ENCODE measurements around the gene GCSH. TPM values are rescaled to one million over a fixed set of nuclear protein-coding genes. Genes with fewer than 3 reads are reported as not detected.
A peak's percentile ranks its signal among the peaks of the same experiment; 100 is the strongest.

GCSH gene
- total RNA-seq, 2 donors from 2014 or later = 7.6 to 27.5 TPM

- H3K4me3 ChIP-seq = no peak overlapping the region
- 68% methylated on average over 1 of the region's 1 CpG for WGBS
- H3K27ac ChIP-seq = no peak overlapping the region
These were observed 16.0 kb downstream of the GCSH start for GRCh38 chr16:81080233-81080632.

DNA sequence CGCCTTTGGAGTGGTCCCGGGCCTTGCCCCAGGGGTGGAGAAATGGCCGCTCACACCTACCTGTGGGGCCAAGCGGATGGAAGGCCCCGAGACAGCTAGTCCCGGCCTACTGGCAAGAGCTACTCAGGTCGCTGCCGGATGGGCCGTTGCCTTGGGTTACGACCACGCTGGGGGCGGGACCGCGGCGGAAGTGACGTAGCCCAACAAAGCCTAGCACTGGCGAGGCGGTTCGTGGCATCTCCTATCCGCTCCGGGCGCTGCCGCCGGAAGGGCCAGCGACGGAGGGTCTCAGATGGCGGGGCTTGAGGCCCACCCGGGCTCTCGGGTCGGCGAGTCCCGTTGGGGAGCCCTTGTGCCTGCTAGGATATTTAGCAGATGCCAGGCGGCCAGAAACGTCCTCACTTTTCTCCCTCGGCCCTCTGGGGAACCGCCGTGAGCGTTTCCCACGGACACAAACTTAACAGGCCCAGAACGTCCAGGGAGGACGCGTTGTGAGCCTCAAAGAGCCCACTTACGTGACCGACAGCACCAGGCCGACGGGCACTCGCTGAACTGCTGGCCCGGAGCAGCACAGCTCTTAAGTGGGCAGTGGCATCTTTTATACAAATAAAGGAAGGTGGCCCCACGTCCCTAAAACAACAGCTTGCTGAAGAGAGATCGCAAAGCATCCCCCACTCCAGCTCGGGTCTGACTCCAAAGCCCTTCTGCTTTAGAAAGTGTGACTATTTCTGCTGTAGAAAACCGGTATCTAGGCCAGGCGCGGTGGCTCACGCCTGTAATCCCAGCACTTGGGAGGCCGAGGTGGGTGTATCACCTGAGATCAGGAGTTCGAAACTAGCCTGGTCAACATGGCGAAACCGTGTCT, 18.9 kb downstream of the GCSH start, which contains the start of gene C16orf46:
C16orf46 (minus strand) TSS at position 163 of the 865 bp plus-strand sequence. CDS start 13,283 bp downstream, outside the sequence.
- intact Hi-C loops (cut with DNase I) = loop anchor here (1.0 to 10.0 kb wide), 3 partner anchors 19 to 73 kb away; partner anchors contain the start of genes CENPN, CMC2 and GCSH
- DNase-seq (ENCODE audit: low spot score) = peak; percentile 96
- WGBS = 12% methylated on average over 57 of the region's 59 CpGs

More at GRCh38 chr16:81080233-81080632, 16.0 kb downstream of the GCSH start:
- intact Hi-C loops (cut with DNase I) = no loop called here
- no peaks in the 10 kb centered on the region for H3K9me3 ChIP-seq
- no peak for TF ChIP-seq CTCF (IDR thresholded peaks at IDR 0.05)
- no peak for TF ChIP-seq POLR2A (IDR thresholded peaks at IDR 0.05)
- TF ChIP-seq POLR2AphosphoS5 (IDR thresholded peaks at IDR 0.05) = no peak
- no peaks in the 10 kb centered on the region for H3K4me1 ChIP-seq (replicated peaks)
- DNase-seq (ENCODE audit: low spot score) = no peak
- H3K27me3 ChIP-seq (replicated peaks; ENCODE audit: insufficient read depth) = no peaks in the 10 kb centered on the region
- no peaks in the 10 kb centered on the region for H3K36me3 ChIP-seq

GRCh38 chr16:81076566-81077075, 19.6 kb downstream of the GCSH start:
- intact Hi-C loops (cut with DNase I) = loop anchor here (1.0 to 10.0 kb wide), 3 partner anchors 20 to 72 kb away; partner anchors contain the start of genes CENPN, CMC2 and GCSH
- peak; percentile 86 for DNase-seq (ENCODE audit: low spot score)
- Histone ChIP-seq H3K27ac (peak overlapping the region; percentile 93 to 94), H3K36me3 (no peaks in the 10 kb centered on the region), H3K4me3 (peak overlapping the region; percentile 60 to 67), H3K9me3 (no peaks in the 10 kb centered on the region), H3K27me3 (replicated peaks; ENCODE audit: insufficient read depth) (no peaks in the 10 kb centered on the region), H3K4me1 (replicated peaks) (no peaks in the 10 kb centered on the region)
- WGBS = under 1% methylated on average over 27 of the region's 27 CpGs
- TF ChIP-seq POLR2A (IDR thresholded peaks at IDR 0.05) (no peak), POLR2AphosphoS5 (IDR thresholded peaks at IDR 0.05) (no peak), CTCF (IDR thresholded peaks at IDR 0.05) (peak in 1 of 4 experiments; percentile 17)

More for the DNA sequence above, 18.9 kb downstream of the GCSH start, which contains the start of gene C16orf46:
- Histone ChIP-seq H3K27ac (peak within 1 kb of the TSS; percentile 93 to 94), H3K27me3 (replicated peaks; ENCODE audit: insufficient read depth) (no peaks in the 10 kb centered on the region), H3K4me1 (replicated peaks) (no peaks in the 10 kb centered on the region), H3K36me3 (no peaks in the 10 kb centered on the region), H3K4me3 (peak within 1 kb of the TSS; percentile 60 to 67), H3K9me3 (no peaks in the 10 kb centered on the region)
- TF ChIP-seq CTCF (IDR thresholded peaks at IDR 0.05) = peak in 2 of 4 experiments; percentile 7 to 32
- TF ChIP-seq POLR2A (IDR thresholded peaks at IDR 0.05) = peak; percentile 92
- peak; percentile 94 for TF ChIP-seq POLR2AphosphoS5 (IDR thresholded peaks at IDR 0.05)

- 38% methylated on average over 5 of the region's 5 CpGs for WGBS
- no peaks in the 10 kb centered on the region for H3K9me3 ChIP-seq
- no peaks in the 10 kb centered on the region for H3K27me3 ChIP-seq (replicated peaks; ENCODE audit: insufficient read depth)
- H3K36me3 ChIP-seq = no peaks in the 10 kb centered on the region
- no peak for DNase-seq (ENCODE audit: low spot score)
- intact Hi-C loops (cut with DNase I) = loop anchor here (10.0 kb wide), 1 partner anchor 69 kb away; the partner anchor contains the start of genes CENPN and CMC2
- TF ChIP-seq POLR2A (IDR thresholded peaks at IDR 0.05) = no peak
- peak; percentile 40 for TF ChIP-seq POLR2AphosphoS5 (IDR thresholded peaks at IDR 0.05)
- H3K4me3 ChIP-seq = no peak overlapping the region
- no peaks in the 10 kb centered on the region for H3K4me1 ChIP-seq (replicated peaks)
- peak overlapping the region in 1 of 2 donors; percentile 7 for H3K27ac ChIP-seq
These were observed 22.4 kb downstream of the GCSH start for GRCh38 chr16:81073560-81074330.
